IPS DF 6.9 (cell line): ENCODE results near the gene RPH3AL.

Experiments used
- DNase-seq: peaks from one replicate; pipeline ENCODE4 v3.0.0-alpha.2; 2013; ENCODE audit warnings: low read depth, low spot score
- H3K27ac ChIP-seq: one replicate; pipeline ENCODE4 v1.5.1; 2013; ENCODE audit warnings: low read length, control low read depth
- H3K27me3 ChIP-seq: 2 replicates; pipeline ENCODE4 v1.6.1; 2013; ENCODE audit warnings: mild to moderate bottlenecking, low read length; ENCODE audit not compliant: control insufficient read depth, insufficient read depth
- H3K36me3 ChIP-seq: 2 replicates; pipeline ENCODE4 v1.6.1; 2013; ENCODE audit warnings: low read length; ENCODE audit not compliant: control insufficient read depth, insufficient read depth
- H3K4me1 ChIP-seq: 2 replicates; pipeline ENCODE4 v1.6.1; 2013; ENCODE audit warnings: low read length; ENCODE audit not compliant: control insufficient read depth, insufficient read depth
- H3K4me3 ChIP-seq: 2 replicates; pipeline ENCODE4 v1.5.1; 2013; ENCODE audit warnings: mild to moderate bottlenecking, low read length
- H3K9me3 ChIP-seq: 2 replicates; pipeline ENCODE4 v1.6.1; 2013; ENCODE audit warnings: low read length, inconsistent platforms; ENCODE audit not compliant: control insufficient read depth, insufficient read depth
- WGBS: extraction: QIAGEN DNeasy Blood & Tissue Kit; methylation state at CpG from one replicate; pipeline ENCODE4 v1.1.7; 2013; ENCODE audit warnings: mixed read lengths, missing lambda C conversion rate; ENCODE audit not compliant: insufficient read length, insufficient coverage; 5-methylcytosine and 5-hydroxymethylcytosine counted together

Gene RPH3AL

DNA sequence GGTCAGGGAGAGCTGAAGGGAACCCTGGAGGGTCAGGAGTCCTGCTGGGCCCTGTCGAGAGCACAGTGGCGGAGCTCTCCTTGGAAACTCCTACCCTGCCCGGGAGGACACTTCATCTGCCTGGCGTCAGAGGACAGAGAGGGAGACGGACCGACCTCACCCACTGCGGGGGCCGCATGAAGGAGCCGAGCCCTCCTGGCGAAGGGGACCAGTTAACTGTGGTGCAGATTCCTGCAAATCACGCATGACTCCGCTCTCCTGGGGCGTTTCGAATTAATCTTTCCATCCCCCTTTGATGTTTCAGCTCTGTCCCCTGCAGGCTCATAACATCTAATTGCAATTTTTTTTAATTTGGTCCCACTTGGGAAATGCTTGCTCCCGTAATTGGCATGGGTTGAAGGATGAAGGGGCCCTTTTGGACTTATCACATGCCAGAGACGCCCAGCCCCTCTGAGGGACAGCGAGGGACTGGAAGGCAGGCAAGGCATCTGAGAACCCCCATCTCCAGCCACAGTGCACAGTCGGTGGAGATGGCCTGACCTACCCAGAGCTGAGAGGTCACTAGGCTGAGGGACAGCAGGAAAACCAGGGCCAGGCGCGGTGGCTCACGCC is 26.5 kb downstream of the RPH3AL start:
- H3K27ac ChIP-seq, result no peak overlapping the region
- H3K36me3 ChIP-seq, result no peaks in the 10 kb centered on the region
- H3K4me3 ChIP-seq, result no peak overlapping the region
- no peaks in the 10 kb centered on the region for H3K9me3 ChIP-seq
- WGBS, result no CpG with 5 or more reads among the region's 21 CpGs
- H3K4me1 ChIP-seq, result peaks cover 4% of the 10 kb centered on the region; the same call in 1 of the 2 replicates
- DNase-seq, result no peak
- H3K27me3 ChIP-seq, result no peaks in the 10 kb centered on the region

DNA sequence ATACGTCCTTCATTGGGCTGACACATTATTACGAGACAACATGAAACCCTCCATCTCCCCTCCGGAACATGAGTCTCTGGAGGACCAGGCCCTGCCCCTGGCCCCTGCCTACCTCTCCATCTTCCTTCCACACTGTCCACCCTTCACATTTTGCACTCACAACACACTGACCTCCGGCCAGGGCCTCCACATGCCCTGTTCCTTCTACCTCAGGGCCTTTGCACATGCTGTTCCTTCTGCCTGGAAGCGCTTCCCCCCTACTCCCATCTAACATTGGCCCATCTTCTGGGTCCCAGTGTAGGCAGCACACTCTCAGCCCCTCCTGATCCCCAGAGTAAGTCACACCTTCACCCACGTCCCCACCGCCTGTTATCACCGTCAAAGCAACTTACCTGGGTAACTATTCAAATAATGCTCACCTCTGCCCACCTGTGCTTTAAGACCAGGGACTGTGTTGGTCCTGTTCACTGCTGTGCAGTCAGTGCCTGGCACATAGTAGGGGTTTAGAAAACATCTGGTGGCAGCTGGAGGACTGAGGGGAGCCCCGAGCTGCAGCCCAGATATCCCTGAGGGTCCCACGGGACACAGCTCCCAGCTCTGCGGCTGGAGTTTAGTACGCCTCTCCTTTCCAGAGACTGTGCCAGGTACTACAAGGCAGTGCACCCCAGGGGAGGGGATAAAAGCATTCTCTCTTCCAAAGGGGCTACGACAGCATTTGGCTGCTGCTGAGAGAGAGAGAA is 27.2 kb downstream of the RPH3AL start:
- no peak overlapping the region for H3K27ac ChIP-seq
- no peaks in the 10 kb centered on the region for H3K9me3 ChIP-seq
- no peak overlapping the region for H3K4me3 ChIP-seq
- WGBS, result no CpG with 5 or more reads among the region's 13 CpGs
- peaks cover 6% of the 10 kb centered on the region for H3K4me1 ChIP-seq
- no peak for DNase-seq
- H3K36me3 ChIP-seq, result no peaks in the 10 kb centered on the region
- H3K27me3 ChIP-seq, result no peaks in the 10 kb centered on the region

- Histone ChIP-seq H3K9me3 (no peaks in the 10 kb centered on the region), H3K36me3 (no peaks in the 10 kb centered on the region), H3K4me3 (no peak overlapping the region), H3K4me1 (peaks cover 6% of the 10 kb centered on the region), H3K27ac (no peak overlapping the region), H3K27me3 (no peaks in the 10 kb centered on the region)
- no CpG with 5 or more reads among the region's 39 CpGs for WGBS
- DNase-seq, result no peak
These were observed 28.7 kb downstream of the RPH3AL start for GRCh38 chr17:323721-324571.

GRCh38 chr17:323181-323580 is 29.4 kb downstream of the RPH3AL start:
- Histone ChIP-seq H3K4me3 (no peak overlapping the region), H3K27ac (no peak overlapping the region), H3K4me1 (peaks cover 6% of the 10 kb centered on the region), H3K9me3 (no peaks in the 10 kb centered on the region), H3K36me3 (no peaks in the 10 kb centered on the region), H3K27me3 (no peaks in the 10 kb centered on the region)
- WGBS, result no CpG with 5 or more reads among the region's 8 CpGs
- no peak for DNase-seq

DNA sequence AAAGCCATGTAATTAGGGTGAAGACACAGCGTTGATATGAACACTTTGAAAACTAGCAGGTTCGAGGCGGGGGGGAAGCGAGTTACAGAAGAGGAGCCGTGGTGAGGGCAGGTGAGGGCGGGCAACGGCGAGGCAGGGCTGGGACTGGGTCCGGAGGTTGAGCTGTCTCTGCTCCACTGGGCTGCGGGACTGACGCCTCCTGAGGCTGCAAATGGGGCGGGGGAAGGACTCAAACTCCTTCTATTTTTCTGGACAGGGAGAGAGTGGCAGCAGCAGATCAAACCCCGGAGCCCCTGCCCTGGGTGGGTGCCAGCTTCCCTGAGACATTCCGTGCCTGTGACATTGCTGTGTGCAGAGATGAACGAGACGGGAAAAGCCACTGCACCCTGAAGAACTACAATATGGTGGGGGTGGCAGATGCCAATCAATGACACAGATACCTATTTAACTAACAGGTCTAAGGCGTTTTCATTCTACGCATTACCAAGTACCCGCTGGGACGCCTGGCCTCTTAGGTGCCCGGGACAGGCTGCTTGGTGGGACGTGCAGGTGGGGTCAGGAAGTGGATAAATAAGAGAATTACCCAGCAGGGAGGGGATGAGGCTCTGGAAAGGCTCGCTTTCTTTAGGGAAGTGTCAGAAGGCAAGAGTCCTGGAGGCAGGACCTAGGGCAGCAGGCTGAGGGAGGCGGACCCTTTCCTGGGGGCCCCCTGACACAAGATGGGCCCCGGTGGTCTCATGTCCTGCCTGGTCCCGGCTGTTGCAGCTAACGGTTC is 30.4 kb downstream of the RPH3AL start:
- Histone ChIP-seq H3K27ac (no peak overlapping the region), H3K36me3 (no peaks in the 10 kb centered on the region), H3K4me1 (peaks cover 6% of the 10 kb centered on the region), H3K9me3 (no peaks in the 10 kb centered on the region), H3K4me3 (no peak overlapping the region), H3K27me3 (no peaks in the 10 kb centered on the region)
- WGBS, result no CpG with 5 or more reads among the region's 27 CpGs
- no peak for DNase-seq

GRCh38 chr17:321386-321941 is 31.1 kb downstream of the RPH3AL start:
- no peak for DNase-seq
- Histone ChIP-seq H3K27me3 (no peaks in the 10 kb centered on the region), H3K27ac (no peak overlapping the region), H3K9me3 (no peaks in the 10 kb centered on the region), H3K36me3 (no peaks in the 10 kb centered on the region), H3K4me3 (no peak overlapping the region), H3K4me1 (peaks cover 6% of the 10 kb centered on the region)
- no CpG with 5 or more reads among the region's 35 CpGs for WGBS

DNA sequence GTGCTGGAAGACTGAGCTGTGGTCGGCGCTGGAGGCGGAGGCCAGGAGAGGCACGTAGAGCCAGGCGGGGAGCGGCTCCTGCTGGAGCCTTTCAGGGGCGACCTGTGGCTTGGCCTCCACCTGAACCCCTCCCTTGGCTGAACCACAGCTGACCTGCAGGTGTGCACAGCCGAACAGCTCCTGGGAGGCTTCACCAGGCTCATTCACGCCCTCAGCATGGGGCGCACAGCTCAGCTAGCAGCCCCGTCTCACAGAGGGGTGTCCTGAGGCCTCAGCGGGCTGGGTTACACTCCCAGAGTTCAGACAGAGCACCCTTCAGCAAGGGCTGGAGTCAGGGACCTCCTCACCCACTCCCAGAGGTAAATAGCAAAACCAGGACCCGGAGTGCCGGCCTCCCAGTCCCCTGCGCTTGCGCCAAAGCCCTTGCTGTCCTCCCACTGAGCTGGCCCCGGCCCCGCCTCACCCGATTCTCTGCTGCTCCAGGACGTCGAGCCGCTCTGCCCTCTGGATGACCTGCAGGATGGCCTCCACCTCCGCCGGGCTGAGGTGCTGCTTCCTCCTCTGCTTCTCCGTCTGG is 31.7 kb downstream of the RPH3AL start:
- H3K4me3 ChIP-seq, result no peak overlapping the region
- no peak for DNase-seq
- no peaks in the 10 kb centered on the region for H3K9me3 ChIP-seq
- no CpG with 5 or more reads among the region's 25 CpGs for WGBS
- no peak overlapping the region for H3K27ac ChIP-seq
- peaks cover 6% of the 10 kb centered on the region for H3K4me1 ChIP-seq
- H3K36me3 ChIP-seq, result no peaks in the 10 kb centered on the region
- no peaks in the 10 kb centered on the region for H3K27me3 ChIP-seq

GRCh38 chr17:320139-320538 is 32.5 kb downstream of the RPH3AL start:
- H3K27me3 ChIP-seq, result no peaks in the 10 kb centered on the region
- no peak overlapping the region for H3K4me3 ChIP-seq
- no peaks in the 10 kb centered on the region for H3K36me3 ChIP-seq
- H3K4me1 ChIP-seq, result peaks cover 6% of the 10 kb centered on the region
- H3K9me3 ChIP-seq, result no peaks in the 10 kb centered on the region
- no peak for DNase-seq
- WGBS, result no CpG with 5 or more reads among the region's 9 CpGs
- H3K27ac ChIP-seq, result no peak overlapping the region

- no CpG with 5 or more reads among the region's 12 CpGs for WGBS
These were observed 33.3 kb downstream of the RPH3AL start for GRCh38 chr17:319266-319665.

More at GRCh38 chr17:319266-319665, 33.3 kb downstream of the RPH3AL start:
- peaks cover 6% of the 10 kb centered on the region for H3K4me1 ChIP-seq
- no peaks in the 10 kb centered on the region for H3K27me3 ChIP-seq
- no peak overlapping the region for H3K27ac ChIP-seq
- no peak for DNase-seq
- no peaks in the 10 kb centered on the region for H3K9me3 ChIP-seq
- H3K4me3 ChIP-seq, result no peak overlapping the region
- no peaks in the 10 kb centered on the region for H3K36me3 ChIP-seq
